ENCODE data around the gene PCDHB15.
"Not testable (repeated sequence)": the region's sequence is repeated elsewhere in the genome, so short reads cannot be mapped to it uniquely, and the experiment has no call there.

PCDHB15 gene

DNA sequence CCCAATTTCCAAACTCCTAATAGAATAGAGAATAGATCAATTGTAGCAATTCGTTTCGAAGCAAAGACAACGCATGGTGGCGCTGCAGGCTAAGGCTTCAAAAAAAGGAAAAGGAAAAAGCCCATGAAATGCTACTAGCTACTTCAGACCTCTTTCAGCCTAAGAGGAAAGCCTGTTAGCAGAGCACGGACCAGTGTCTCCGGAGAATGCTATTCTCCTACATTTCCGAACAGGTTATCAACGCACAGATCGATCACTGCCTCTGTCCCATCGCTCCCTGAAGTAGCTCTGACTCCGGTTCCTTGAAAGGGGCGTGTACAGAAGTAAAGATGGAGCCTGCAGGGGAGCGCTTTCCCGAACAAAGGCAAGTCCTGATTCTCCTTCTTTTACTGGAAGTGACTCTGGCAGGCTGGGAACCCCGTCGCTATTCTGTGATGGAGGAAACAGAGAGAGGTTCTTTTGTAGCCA, at the start of gene PCDHB15:
Gene PCDHB15 (plus strand): TSS at position 146 of the 468 bp plus-strand sequence. CDS start 184 bp downstream, at position 330.
- DNase-seq (ENCODE audit: low spot score), result no peak

DNA sequence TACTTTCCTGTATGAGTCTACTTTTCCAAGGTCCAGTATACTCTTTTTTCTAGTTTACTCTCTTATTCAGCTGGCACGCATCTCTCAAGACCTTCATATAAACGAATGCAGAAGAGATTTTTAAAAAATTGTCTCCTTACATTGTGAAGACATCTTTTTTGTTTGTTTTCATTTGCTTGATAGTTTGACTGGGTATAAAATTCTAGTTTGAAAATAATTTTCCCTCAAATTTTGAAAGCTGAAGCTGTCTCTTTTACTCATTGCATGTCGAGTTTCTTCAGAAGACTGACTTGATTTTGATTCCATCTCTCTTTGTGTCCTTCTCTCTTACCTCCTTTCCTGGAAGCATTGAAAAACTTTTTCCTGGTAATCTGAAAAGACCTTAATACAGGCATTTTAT, 48.8 kb upstream of the PCDHB15 start:
- no peak for DNase-seq (ENCODE audit: low spot score)

DNA sequence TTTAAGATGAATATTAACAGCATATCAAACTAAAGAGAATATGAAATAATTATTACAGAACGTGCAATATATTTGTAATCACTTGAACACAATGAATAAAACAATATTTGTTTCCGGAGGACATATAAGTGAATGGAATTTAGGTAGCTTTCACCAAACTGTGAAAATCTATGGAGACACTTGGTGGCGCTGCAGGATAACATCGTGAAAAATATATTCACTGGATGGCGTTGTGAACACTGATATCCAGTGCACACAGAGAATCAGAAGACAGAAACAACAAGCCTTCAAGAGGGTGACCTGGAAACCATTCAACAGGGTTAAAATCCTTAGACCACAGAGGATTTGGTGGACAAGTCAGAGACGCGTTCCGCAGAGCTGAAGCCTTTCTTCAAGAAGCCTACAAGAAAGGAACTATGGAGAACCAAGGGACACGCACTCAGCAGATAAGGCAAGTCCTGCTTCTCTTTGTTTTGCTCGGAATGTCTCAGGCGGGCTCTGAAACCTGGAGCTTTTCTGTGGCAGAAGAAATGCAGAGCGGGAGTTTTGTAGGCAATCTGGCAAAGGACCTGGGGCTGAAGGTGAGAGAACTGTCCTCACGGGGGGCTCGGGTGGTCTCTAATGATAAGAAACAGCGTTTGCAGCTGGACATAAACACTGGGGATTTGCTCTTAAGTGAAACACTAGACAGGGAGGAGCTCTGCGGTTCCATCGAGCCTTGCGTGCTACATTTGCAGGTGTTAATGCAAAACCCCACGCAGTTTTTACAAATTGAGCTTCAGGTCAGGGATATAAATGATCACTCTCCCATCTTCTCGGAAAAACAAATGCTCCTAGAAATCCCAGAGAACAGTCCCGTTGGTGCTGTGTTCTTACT, 45.6 kb upstream of the PCDHB15 start, which contains the start of gene PCDHB11:
Gene PCDHB11 (plus strand): TSS at position 269 of the 877 bp plus-strand sequence. CDS start 148 bp downstream, at position 417.
- DNase-seq (ENCODE audit: low spot score), result no peak

DNA sequence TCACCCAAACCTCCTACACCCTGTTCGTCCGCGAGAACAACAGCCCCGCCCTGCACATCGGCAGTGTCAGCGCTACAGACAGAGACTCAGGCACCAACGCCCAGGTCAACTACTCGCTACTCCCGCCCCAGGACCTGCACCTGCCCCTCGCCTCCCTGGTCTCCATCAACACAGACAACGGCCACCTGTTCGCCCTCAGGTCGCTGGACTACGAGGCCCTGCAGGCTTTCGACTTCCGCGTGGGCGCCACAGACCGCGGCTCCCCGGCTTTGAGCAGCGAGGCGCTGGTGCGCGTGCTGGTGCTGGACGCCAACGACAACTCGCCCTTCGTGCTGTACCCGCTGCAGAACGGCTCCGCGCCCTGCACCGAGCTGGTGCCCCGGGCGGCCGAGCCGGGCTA, 44.1 kb upstream of the PCDHB15 start:
- not testable (repeated sequence) for DNase-seq (ENCODE audit: low spot score)

DNA sequence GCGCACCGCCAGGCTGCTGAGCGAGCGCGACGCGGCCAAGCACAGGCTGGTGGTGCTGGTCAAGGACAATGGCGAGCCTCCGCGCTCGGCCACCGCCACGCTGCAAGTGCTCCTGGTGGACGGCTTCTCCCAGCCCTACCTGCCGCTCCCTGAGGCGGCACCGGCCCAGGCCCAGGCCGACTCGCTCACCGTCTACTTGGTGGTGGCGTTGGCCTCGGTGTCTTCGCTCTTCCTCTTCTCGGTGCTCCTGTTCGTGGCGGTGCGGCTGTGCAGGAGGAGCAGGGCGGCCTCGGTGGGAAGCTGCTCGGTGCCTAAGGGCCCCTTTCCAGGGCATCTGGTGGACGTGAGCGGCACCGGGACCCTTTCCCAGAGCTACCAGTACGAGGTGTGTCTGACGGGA, 43.5 kb upstream of the PCDHB15 start:
- not testable (repeated sequence) for DNase-seq (ENCODE audit: low spot score)

DNA sequence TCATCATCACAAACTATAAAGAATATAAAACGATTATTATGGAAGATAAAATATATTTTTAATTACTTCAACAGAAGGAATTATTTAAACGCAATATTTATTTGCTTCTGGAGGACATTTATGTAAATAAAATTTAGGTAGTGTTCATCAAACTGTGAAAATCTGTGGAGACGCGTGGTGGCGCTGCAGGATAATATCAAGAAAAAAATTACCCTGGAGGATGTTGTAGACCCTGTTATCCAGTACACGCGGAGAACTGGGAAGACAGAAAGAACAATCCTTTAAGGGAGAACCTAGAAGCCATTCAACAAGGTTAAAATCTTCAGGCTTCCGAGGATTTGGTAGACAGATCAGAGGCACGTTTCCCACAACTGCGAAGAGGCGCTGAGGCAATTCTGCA, 36.7 kb upstream of the PCDHB15 start, which contains the start of gene PCDHB12:
Gene PCDHB12 (plus strand): TSS at position 242 of the 400 bp plus-strand sequence. CDS start 189 bp downstream, outside the sequence.
- DNase-seq (ENCODE audit: low spot score), result no peak

DNA sequence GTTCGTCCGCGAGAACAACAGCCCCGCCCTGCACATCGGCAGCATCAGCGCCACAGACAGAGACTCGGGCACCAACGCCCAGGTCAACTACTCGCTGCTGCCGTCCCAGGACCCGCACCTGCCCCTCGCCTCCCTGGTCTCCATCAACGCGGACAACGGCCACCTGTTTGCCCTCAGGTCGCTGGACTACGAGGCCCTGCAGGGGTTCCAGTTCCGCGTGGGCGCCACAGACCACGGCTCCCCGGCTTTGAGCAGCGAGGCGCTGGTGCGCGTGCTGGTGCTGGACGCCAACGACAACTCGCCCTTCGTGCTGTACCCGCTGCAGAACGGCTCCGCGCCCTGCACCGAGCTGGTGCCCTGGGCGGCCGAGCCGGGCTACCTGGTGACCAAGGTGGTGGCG, 34.9 kb upstream of the PCDHB15 start:
- not testable (repeated sequence) for DNase-seq (ENCODE audit: low spot score)

DNA sequence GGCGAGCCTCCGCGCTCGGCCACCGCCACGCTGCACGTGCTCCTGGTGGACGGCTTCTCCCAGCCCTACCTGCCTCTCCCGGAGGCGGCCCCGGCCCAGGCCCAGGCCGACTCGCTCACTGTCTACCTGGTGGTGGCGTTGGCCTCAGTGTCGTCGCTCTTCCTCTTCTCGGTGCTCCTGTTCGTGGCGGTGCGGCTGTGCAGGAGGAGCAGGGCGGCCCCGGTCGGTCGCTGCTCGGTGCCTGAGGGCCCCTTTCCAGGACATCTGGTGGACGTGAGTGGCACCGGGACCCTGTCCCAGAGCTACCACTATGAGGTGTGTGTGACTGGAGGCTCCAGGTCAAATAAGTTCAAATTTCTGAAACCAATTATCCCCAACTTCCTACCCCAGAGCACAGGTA, 34.3 kb upstream of the PCDHB15 start:
- not testable (repeated sequence) for DNase-seq (ENCODE audit: low spot score)

DNA sequence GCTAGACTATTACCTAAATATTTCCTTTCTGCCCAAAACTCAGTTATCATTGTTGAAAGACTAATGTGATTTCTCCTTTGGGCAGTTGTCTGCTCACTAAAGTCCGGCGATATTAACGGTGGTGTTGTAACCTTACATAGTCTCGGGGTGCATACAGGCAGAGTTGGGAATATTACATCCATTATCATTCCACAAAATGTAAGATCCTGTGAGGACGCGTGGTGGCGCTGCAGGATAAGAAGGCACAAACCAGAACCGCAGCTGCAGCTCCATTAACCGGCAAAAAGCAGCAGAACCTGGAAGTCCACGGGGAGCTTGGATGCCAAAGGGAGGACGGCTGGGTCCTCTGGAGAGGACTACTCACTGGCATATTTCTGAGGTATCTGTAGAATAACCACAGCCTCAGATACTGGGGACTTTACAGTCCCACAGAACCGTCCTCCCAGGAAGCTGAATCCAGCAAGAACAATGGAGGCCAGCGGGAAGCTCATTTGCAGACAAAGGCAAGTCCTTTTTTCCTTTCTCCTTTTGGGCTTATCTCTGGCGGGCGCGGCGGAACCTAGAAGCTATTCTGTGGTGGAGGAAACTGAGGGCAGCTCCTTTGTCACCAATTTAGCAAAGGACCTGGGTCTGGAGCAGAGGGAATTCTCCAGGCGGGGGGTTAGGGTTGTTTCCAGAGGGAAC, 31.4 kb upstream of the PCDHB15 start, which contains the start of gene PCDHB13:
Gene PCDHB13 (plus strand): TSS at position 264 of the 684 bp plus-strand sequence. CDS start 205 bp downstream, at position 469.
- DNase-seq (ENCODE audit: low spot score), result not testable (repeated sequence)

DNA sequence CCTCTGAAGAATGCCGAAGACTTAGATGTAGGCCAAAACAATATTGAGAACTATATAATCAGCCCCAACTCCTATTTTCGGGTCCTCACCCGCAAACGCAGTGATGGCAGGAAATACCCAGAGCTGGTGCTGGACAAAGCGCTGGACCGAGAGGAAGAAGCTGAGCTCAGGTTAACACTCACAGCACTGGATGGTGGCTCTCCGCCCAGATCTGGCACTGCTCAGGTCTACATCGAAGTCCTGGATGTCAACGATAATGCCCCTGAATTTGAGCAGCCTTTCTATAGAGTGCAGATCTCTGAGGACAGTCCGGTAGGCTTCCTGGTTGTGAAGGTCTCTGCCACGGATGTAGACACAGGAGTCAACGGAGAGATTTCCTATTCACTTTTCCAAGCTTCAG, 30.6 kb upstream of the PCDHB15 start:
- not testable (repeated sequence) for DNase-seq (ENCODE audit: low spot score)

DNA sequence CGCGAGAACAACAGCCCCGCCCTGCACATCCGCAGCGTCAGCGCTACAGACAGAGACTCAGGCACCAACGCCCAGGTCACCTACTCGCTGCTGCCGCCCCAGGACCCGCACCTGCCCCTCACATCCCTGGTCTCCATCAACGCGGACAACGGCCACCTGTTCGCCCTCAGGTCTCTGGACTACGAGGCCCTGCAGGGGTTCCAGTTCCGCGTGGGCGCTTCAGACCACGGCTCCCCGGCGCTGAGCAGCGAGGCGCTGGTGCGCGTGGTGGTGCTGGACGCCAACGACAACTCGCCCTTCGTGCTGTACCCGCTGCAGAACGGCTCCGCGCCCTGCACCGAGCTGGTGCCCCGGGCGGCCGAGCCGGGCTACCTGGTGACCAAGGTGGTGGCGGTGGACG, 29.7 kb upstream of the PCDHB15 start:
- not testable (repeated sequence) for DNase-seq (ENCODE audit: low spot score)

DNA sequence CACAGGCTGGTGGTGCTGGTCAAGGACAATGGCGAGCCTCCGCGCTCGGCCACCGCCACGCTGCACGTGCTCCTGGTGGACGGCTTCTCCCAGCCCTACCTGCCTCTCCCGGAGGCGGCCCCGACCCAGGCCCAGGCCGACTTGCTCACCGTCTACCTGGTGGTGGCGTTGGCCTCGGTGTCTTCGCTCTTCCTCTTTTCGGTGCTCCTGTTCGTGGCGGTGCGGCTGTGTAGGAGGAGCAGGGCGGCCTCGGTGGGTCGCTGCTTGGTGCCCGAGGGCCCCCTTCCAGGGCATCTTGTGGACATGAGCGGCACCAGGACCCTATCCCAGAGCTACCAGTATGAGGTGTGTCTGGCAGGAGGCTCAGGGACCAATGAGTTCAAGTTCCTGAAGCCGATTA, 29.2 kb upstream of the PCDHB15 start:
- DNase-seq (ENCODE audit: low spot score), result not testable (repeated sequence)

DNA sequence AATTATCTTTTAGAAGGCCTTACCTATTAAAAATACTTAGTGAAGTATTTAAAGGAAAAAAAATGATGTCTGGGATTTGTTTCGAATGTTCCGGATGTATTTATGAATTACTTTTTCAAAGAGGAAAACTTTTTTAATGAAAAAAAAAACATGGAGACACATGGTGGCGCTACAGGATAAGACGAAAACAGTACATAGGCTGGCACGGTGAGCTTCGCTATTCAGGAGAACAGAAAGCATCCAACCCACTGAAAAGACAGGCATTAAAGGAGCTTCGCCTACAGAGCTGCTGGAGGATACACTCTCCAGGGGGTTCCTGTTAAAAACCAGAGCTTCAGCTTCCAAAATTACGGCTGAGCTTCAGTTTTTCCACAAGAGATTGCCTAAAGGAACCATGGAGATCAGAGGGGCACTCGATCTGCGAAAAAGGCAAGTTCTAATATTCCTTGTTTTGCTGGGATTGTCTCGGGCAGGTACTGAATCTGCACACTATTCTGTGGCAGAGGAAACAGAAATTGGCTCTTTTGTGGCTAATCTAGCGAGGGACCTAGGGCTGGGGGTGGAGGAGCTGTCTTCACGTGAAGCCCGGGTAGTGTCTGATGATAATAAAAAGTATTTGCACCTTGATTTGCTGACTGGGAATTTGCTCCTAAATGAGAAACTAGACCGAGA, 21.9 kb upstream of the PCDHB15 start, which contains the start of gene PCDHB14:
Gene PCDHB14 (plus strand): TSS at position 232 of the 672 bp plus-strand sequence. CDS start 163 bp downstream, at position 395.
- peak; percentile 44 for DNase-seq (ENCODE audit: low spot score)

DNA sequence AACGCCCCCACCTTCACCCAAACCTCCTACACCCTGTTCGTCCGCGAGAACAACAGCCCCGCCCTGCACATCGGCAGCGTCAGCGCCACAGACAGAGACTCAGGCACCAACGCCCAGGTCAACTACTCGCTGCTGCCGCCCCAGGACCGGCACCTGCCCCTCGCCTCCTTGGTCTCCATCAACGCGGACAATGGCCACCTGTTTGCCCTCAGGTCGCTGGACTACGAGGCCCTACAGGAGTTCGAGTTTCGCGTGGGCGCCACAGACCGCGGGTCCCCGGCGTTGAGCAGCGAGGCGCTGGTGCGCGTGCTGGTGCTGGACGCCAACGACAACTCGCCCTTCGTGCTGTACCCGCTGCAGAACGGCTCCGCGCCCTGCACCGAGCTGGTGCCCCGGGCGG, 20.4 kb upstream of the PCDHB15 start:
- not testable (repeated sequence) for DNase-seq (ENCODE audit: low spot score)

DNA sequence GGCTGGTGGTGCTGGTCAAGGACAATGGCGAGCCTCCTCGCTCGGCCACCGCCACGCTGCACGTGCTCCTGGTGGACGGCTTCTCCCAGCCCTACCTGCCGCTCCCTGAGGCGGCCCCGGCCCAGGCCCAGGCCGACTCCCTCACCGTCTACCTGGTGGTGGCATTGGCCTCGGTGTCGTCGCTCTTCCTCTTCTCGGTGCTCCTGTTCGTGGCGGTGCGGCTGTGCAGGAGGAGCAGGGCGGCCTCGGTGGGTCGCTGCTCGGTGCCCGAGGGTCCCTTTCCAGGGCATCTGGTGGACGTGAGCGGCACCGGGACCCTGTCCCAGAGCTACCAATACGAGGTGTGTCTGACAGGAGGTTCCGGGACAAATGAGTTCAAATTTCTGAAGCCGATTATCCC, 19.8 kb upstream of the PCDHB15 start:
- not testable (repeated sequence) for DNase-seq (ENCODE audit: low spot score)

DNA sequence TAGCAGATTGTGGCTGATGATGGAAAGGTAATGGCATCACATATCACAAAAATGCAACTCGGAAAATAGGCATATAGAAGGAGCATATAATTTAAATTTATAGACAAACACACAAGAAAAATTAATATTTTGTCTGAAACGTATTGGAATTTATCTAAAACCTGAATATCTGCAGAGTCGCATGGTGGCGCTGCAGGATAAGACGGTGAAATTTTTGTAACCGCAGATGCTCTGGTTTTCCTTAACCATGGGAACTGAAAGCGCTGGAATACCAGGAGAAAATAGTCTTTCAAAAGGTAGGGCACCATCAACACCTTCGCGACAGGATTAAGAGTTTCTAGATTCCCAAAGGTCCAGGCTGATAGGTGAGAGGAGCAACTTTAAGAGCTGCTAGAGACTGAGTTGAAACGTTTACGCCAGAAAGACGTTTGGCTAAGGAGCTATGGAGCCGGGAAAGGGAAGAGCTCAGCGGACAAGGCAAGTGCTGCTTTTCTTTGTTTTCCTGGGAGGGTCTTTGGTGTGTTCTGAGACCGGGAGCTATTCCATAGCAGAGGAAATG, 11.0 kb upstream of the PCDHB15 start:
- no peak for DNase-seq (ENCODE audit: low spot score)

DNA sequence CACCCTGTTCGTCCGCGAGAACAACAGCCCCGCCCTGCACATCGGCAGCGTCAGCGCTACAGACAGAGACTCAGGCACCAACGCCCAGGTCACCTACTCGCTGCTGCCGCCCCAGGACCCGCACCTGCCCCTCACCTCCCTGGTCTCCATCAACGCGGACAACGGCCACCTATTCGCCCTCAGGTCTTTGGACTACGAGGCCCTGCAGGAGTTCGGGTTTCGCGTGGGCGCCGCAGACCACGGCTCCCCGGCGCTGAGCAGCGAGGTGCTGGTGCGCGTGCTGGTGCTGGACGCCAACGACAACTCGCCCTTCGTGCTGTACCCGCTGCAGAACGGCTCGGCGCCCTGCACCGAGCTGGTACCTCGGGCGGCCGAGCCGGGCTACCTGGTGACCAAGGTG, 9.3 kb upstream of the PCDHB15 start:
- not testable (repeated sequence) for DNase-seq (ENCODE audit: low spot score)

DNA sequence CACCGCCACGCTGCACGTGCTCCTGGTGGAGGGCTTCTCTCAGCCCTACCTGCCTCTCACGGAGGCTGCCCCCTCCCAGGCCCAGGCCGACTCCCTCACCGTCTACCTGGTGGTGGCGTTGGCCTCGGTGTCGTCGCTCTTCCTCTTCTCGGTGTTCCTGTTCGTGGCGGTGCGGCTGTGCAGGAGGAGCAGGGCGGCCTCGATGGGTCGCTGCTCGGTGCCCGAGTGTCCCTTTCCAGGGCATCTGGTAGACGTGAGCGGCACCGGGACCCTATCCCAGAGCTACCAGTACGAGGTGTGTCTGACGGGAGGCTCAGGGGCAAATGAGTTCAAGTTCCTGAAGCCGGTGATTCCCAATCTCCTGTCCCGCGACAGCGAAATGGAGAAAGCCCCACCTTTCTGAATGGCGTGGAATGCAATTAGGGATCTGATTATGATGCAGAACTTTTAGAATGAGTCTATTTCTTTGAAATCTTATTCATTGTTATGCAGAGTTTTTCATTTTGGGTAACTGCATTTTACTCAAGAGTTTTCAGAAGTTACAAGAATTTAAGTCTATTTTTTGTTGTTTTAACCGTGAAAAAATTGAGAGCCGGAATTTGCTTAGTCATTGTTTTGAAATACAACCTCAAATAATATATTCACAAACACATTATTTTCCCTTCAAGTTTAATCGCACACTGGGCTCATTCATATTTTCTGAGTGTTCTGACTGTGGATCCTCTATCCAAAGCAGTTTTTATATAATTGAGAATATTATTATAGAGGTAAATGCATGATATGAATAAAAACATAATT, 8.5 kb upstream of the PCDHB15 start:
- DNase-seq (ENCODE audit: low spot score), result no peak

DNA sequence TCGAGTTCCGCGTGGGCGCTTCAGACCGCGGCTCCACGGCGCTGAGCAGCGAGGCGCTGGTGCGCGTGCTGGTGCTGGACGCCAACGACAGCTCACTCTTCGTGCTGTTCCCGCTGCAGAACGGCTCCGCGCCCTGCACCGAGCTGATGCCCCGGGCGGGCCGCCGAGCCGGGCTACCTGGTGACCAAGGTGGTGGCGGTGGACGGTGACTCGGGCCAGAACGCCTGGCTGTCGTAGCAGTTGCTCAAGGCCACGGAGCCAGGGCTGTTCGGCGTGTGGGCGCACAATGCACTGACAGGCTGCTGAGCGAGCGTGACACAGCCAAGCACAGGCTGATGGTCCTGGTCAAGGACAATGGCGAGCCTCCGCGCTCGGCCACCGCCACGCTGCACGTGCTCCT, 3.7 kb upstream of the PCDHB15 start:
- no peak for DNase-seq (ENCODE audit: low spot score)

DNA sequence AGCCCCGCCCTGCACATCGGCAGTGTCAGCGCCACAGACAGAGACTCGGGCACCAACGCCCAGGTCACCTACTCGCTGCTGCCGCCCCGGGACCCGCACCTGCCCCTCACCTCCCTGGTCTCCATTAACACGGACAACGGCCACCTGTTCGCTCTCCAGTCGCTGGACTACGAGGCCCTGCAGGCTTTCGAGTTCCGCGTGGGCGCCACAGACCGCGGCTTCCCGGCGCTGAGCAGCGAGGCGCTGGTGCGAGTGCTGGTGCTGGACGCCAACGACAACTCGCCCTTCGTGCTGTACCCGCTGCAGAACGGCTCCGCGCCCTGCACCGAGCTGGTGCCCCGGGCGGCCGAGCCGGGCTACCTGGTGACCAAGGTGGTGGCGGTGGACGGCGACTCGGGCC, 1.8 kb downstream of the PCDHB15 start:
- not testable (repeated sequence) for DNase-seq (ENCODE audit: low spot score)

DNA sequence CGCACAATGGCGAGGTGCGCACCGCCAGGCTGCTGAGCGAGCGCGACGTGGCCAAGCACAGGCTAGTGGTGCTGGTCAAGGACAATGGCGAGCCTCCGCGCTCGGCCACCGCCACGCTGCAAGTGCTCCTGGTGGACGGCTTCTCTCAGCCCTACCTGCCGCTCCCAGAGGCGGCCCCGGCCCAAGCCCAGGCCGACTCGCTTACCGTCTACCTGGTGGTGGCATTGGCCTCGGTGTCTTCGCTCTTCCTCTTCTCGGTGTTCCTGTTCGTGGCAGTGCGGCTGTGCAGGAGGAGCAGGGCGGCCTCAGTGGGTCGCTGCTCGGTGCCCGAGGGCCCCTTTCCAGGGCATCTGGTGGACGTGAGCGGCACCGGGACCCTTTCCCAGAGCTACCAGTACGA, 2.2 kb downstream of the PCDHB15 start:
- DNase-seq (ENCODE audit: low spot score), result not testable (repeated sequence)

Measured in hepatic stellate cell (primary cell).